Measurements from ENCODE around the gene CUL4B. TPM values are rescaled to one million over a fixed set of nuclear protein-coding genes. Genes with fewer than 3 reads are reported as not detected.

CUL4B gene
- polyA plus RNA-seq (2013, experiment 1 of 2): 23.1 TPM
- polyA plus RNA-seq (2013, experiment 2 of 2): 22.8 TPM

GRCh38 chrX:120560842-120561633 is at the start of gene CUL4B:
Gene CUL4B (minus strand): TSS chrX:120560962. CDS start chrX:120560638, 324 bp downstream.
- WGBS (ENCODE audit: extremely low coverage, insufficient coverage, low lambda C conversion rate): no CpG with 5 or more reads among the region's 54 CpGs
- peak within 1 kb of the TSS; percentile 52 for H3K4me2 ChIP-seq (ENCODE audit: low read length)
- H3K27me3 ChIP-seq (ENCODE audit: insufficient read depth, low read length, poor library complexity): no peaks in the 10 kb centered on the region
- H4K5ac ChIP-seq (ENCODE audit: low read length): no peak within 1 kb of the TSS
- H4K8ac ChIP-seq (ENCODE audit: low read depth, low read length): peak within 1 kb of the TSS; percentile 89
- peak; percentile 98 for DNase-seq
- no peak within 1 kb of the TSS for H2BK5ac ChIP-seq (ENCODE audit: low read length)
- peak within 1 kb of the TSS; percentile 87 for H3K4ac ChIP-seq (ENCODE audit: low read depth, low read length)
- peak within 1 kb of the TSS; percentile 82 for H3K9ac ChIP-seq (ENCODE audit: low read length)
- H2BK120ac ChIP-seq (ENCODE audit: low read depth, low read length): peak within 1 kb of the TSS; percentile 61
- H3K79me2 ChIP-seq (ENCODE audit: control insufficient read depth, insufficient read depth, low read length): peaks cover 2% of the 10 kb centered on the region
- peak within 1 kb of the TSS; percentile 54 for H3K4me3 ChIP-seq (ENCODE audit: low read length)
- no peaks in the 10 kb centered on the region for H3K4me1 ChIP-seq (ENCODE audit: control insufficient read depth, low read depth, low read length)
- H3K23ac ChIP-seq (ENCODE audit: low read length): no peak within 1 kb of the TSS
- no peak within 1 kb of the TSS for H2BK15ac ChIP-seq (replicated peaks; ENCODE audit: low read depth)
- H2AK5ac ChIP-seq (ENCODE audit: low read length): no peak within 1 kb of the TSS
- H3K27ac ChIP-seq (ENCODE audit: low read depth, low read length): peak within 1 kb of the TSS; percentile 97
- H3K36me3 ChIP-seq (ENCODE audit: control insufficient read depth, insufficient read depth, low read length): no peaks in the 10 kb centered on the region
- H3K18ac ChIP-seq (ENCODE audit: low read length): peak within 1 kb of the TSS; percentile 98
- peak within 1 kb of the TSS; percentile 91 for H3K56ac ChIP-seq (ENCODE audit: low read length)
- H3K79me1 ChIP-seq (ENCODE audit: low read length): no peaks in the 10 kb centered on the region

DNA sequence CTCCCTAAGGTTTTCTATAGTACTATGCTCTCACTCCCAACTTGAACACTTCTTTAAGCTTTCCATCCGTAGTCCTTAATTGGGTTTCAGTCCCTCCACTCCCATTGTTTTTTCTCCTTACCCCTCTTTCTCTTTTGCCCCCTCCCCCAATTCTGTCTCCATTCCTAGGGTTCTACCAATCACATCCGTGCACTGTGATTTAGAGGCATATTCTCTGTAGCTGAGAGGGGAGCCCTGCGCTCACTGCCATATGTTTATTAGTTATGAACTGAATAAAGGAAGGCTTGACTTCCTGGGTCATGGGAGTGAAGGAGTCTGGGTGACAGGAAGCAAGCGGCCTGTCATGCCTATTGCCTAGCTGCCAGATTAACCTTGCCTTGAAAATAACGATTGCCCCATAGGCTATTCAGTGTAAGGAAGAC is 43.6 kb upstream of the CUL4B start:
- DNase-seq: peak; percentile 4
- H3K4me3 ChIP-seq (ENCODE audit: low read length): peak overlapping the region; percentile 77

DNA sequence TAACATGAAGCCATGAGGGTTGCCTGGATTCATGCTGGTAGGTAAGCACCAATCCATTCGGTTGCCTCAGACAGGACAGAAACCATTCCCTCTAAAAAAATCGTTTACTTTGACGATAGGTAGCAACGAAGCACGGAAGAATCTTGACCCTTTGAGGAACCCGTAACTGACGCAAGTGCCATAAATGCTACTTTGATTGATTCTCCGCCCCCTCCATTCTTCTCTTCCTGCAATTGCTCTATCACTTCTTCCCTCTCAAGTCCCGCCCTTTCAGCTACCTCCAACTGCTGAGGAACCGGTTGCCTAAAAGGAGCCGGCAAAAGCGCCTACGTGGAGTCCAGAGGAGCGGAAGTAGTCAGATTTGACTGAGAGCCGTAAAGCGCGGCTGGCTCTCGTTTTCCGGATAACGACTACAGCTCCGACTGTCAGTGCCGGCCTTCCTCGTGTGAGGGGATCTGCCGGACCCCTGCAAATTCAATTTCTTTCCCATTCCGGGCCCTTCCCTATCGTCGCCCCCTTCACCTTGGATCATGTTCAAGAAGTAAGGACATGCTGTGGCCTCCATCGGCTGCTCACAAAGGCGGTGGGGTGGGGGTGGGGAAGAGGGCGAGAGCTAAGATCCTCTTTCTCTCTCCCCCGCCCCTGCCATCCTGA is 43.1 kb upstream of the CUL4B start, which contains the start of gene MCTS1:
MCTS1 (plus strand) TSS at position 395 of the 654 bp plus-strand sequence; CDS start at position 531, 136 bp downstream.
- no peaks in the 10 kb centered on the region for H3K36me3 ChIP-seq (ENCODE audit: control insufficient read depth, insufficient read depth, low read length)
- no peak within 1 kb of the TSS for H4K5ac ChIP-seq (ENCODE audit: low read length)
- no peak within 1 kb of the TSS for H3K4ac ChIP-seq (ENCODE audit: low read depth, low read length)
- peak within 1 kb of the TSS; percentile 84 for H3K27ac ChIP-seq (ENCODE audit: low read depth, low read length)
- H4K8ac ChIP-seq (ENCODE audit: low read depth, low read length): peak within 1 kb of the TSS; percentile 98
- H2AK5ac ChIP-seq (ENCODE audit: low read length): no peak within 1 kb of the TSS
- H2BK120ac ChIP-seq (ENCODE audit: low read depth, low read length): no peak within 1 kb of the TSS
- no CpG with 5 or more reads among the region's 31 CpGs for WGBS (ENCODE audit: extremely low coverage, insufficient coverage, low lambda C conversion rate)
- H3K79me1 ChIP-seq (ENCODE audit: low read length): no peaks in the 10 kb centered on the region
- H2BK15ac ChIP-seq (replicated peaks; ENCODE audit: low read depth): no peak within 1 kb of the TSS
- H3K56ac ChIP-seq (ENCODE audit: low read length): peak within 1 kb of the TSS; percentile 82
- H3K4me2 ChIP-seq (ENCODE audit: low read length): peak within 1 kb of the TSS; percentile 66
- H3K4me3 ChIP-seq (ENCODE audit: low read length): peak within 1 kb of the TSS; percentile 77
- H3K18ac ChIP-seq (ENCODE audit: low read length): peak within 1 kb of the TSS; percentile 3
- H2BK5ac ChIP-seq (ENCODE audit: low read length): no peak within 1 kb of the TSS
- no peaks in the 10 kb centered on the region for H3K4me1 ChIP-seq (ENCODE audit: control insufficient read depth, low read depth, low read length)
- H3K79me2 ChIP-seq (ENCODE audit: control insufficient read depth, insufficient read depth, low read length): no peaks in the 10 kb centered on the region
- H3K27me3 ChIP-seq (ENCODE audit: insufficient read depth, low read length, poor library complexity): no peaks in the 10 kb centered on the region
- H3K9ac ChIP-seq (ENCODE audit: low read length): peak within 1 kb of the TSS; percentile 82
- no peak within 1 kb of the TSS for H3K23ac ChIP-seq (ENCODE audit: low read length)
- peak; percentile 98 for DNase-seq

More for the DNA sequence above, 43.6 kb upstream of the CUL4B start:
- no peak overlapping the region for H4K5ac ChIP-seq (ENCODE audit: low read length)
- no CpG with 5 or more reads among the region's 5 CpGs for WGBS (ENCODE audit: extremely low coverage, insufficient coverage, low lambda C conversion rate)
- H2AK5ac ChIP-seq (ENCODE audit: low read length): no peak overlapping the region
- peak overlapping the region; percentile 98 for H4K8ac ChIP-seq (ENCODE audit: low read depth, low read length)
- no peaks in the 10 kb centered on the region for H3K27me3 ChIP-seq (ENCODE audit: insufficient read depth, low read length, poor library complexity)
- H2BK5ac ChIP-seq (ENCODE audit: low read length): no peak overlapping the region
- no peak overlapping the region for H2BK15ac ChIP-seq (replicated peaks; ENCODE audit: low read depth)
- H2BK120ac ChIP-seq (ENCODE audit: low read depth, low read length): no peak overlapping the region
- peak overlapping the region; percentile 66 for H3K4me2 ChIP-seq (ENCODE audit: low read length)
- H3K79me1 ChIP-seq (ENCODE audit: low read length): no peaks in the 10 kb centered on the region
- H3K4me1 ChIP-seq (ENCODE audit: control insufficient read depth, low read depth, low read length): no peaks in the 10 kb centered on the region
- peak overlapping the region; percentile 82 for H3K56ac ChIP-seq (ENCODE audit: low read length)
- H3K4ac ChIP-seq (ENCODE audit: low read depth, low read length): no peak overlapping the region
- H3K27ac ChIP-seq (ENCODE audit: low read depth, low read length): peak overlapping the region; percentile 84
- H3K36me3 ChIP-seq (ENCODE audit: control insufficient read depth, insufficient read depth, low read length): no peaks in the 10 kb centered on the region
- H3K9ac ChIP-seq (ENCODE audit: low read length): peak overlapping the region; percentile 82
- H3K79me2 ChIP-seq (ENCODE audit: control insufficient read depth, insufficient read depth, low read length): no peaks in the 10 kb centered on the region
- no peak overlapping the region for H3K23ac ChIP-seq (ENCODE audit: low read length)
- H3K18ac ChIP-seq (ENCODE audit: low read length): peak overlapping the region; percentile 3

DNA sequence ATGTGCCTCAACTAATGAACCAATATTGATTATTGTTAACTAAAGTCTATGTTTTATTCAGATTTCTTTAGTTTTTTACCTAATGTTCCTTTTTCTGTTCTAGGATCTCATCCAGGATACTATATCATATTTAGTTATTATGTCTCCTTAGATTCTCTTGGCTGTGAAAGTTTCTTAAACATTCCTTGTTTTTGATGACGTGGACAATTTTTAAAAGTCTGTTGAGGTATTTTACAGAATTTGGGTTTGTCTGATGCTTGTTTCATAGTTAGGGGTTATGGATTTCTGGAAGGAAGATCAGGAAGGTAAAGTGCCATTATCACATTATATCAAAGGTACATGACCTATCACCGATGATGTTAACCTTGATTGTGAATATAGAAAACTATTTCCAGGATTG is 24.9 kb upstream of the CUL4B start:
- Histone ChIP-seq H3K36me3 (ENCODE audit: control insufficient read depth, insufficient read depth, low read length) (no peaks in the 10 kb centered on the region), H3K4me1 (ENCODE audit: control insufficient read depth, low read depth, low read length) (no peaks in the 10 kb centered on the region), H3K79me1 (ENCODE audit: low read length) (no peaks in the 10 kb centered on the region), H3K27me3 (ENCODE audit: insufficient read depth, low read length, poor library complexity) (no peaks in the 10 kb centered on the region), H2AK5ac (ENCODE audit: low read length) (no peak overlapping the region), H3K4me2 (ENCODE audit: low read length) (no peak overlapping the region), H3K4me3 (ENCODE audit: low read length) (no peak overlapping the region), H4K8ac (ENCODE audit: low read depth, low read length) (no peak overlapping the region), H2BK120ac (ENCODE audit: low read depth, low read length) (no peak overlapping the region), H3K27ac (ENCODE audit: low read depth, low read length) (no peak overlapping the region), H2BK15ac (replicated peaks; ENCODE audit: low read depth) (no peak overlapping the region), H3K18ac (ENCODE audit: low read length) (no peak overlapping the region), H3K9ac (ENCODE audit: low read length) (no peak overlapping the region), H3K4ac (ENCODE audit: low read depth, low read length) (no peak overlapping the region), H4K5ac (ENCODE audit: low read length) (no peak overlapping the region), H3K23ac (ENCODE audit: low read length) (no peak overlapping the region), H2BK5ac (ENCODE audit: low read length) (no peak overlapping the region), H3K79me2 (ENCODE audit: control insufficient read depth, insufficient read depth, low read length) (no peaks in the 10 kb centered on the region), H3K56ac (ENCODE audit: low read length) (no peak overlapping the region)
- WGBS (ENCODE audit: extremely low coverage, insufficient coverage, low lambda C conversion rate): no CpG with 5 or more reads among the region's 2 CpGs
- no peak for DNase-seq

DNA sequence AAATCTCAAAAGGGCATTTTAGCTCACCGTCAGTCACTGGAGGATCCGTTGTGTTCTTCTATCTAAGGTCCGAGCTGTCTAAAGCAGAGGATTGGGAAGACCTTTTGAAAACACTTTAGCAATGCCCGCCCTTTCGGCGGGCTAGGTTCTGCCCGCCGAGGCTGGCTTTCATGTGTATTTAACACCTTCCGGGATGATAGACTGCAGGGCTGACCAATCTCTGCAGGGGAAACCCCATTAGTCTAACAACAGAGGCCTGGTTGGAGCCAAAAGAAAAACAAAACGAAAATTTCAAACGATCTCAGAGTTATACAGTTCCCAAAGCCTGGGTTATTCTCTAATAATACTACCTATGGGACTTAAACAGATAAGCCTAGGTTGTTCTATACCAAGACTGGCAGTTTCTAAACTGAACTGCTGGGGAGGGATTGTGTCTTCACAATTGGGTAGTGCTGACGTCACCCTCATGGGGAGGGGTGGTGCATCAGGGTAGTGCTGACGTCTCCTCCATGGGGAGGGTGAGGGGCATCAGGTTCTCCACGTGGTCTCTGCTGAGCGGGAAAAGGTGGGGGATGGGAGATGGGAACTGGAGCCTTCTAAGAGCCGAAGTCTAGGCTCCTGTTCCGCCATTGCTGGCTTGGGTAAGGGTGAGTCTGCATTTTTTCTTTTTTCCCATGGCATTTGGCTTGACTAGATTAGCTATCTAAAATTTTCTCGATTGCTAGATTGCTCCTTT is 14.8 kb upstream of the CUL4B start:
- H2BK5ac ChIP-seq (ENCODE audit: low read length): no peak overlapping the region
- no peaks in the 10 kb centered on the region for H3K27me3 ChIP-seq (ENCODE audit: insufficient read depth, low read length, poor library complexity)
- H4K5ac ChIP-seq (ENCODE audit: low read length): no peak overlapping the region
- H2BK120ac ChIP-seq (ENCODE audit: low read depth, low read length): no peak overlapping the region
- H3K18ac ChIP-seq (ENCODE audit: low read length): no peak overlapping the region
- no peaks in the 10 kb centered on the region for H3K79me2 ChIP-seq (ENCODE audit: control insufficient read depth, insufficient read depth, low read length)
- no peak overlapping the region for H3K56ac ChIP-seq (ENCODE audit: low read length)
- no peak overlapping the region for H3K27ac ChIP-seq (ENCODE audit: low read depth, low read length)
- H3K4me3 ChIP-seq (ENCODE audit: low read length): no peak overlapping the region
- no peaks in the 10 kb centered on the region for H3K36me3 ChIP-seq (ENCODE audit: control insufficient read depth, insufficient read depth, low read length)
- H3K79me1 ChIP-seq (ENCODE audit: low read length): no peaks in the 10 kb centered on the region
- no peak overlapping the region for H2AK5ac ChIP-seq (ENCODE audit: low read length)
- no peak overlapping the region for H3K4me2 ChIP-seq (ENCODE audit: low read length)
- no CpG with 5 or more reads among the region's 18 CpGs for WGBS (ENCODE audit: extremely low coverage, insufficient coverage, low lambda C conversion rate)
- no peak overlapping the region for H3K4ac ChIP-seq (ENCODE audit: low read depth, low read length)
- no peak overlapping the region for H3K23ac ChIP-seq (ENCODE audit: low read length)
- no peak overlapping the region for H2BK15ac ChIP-seq (replicated peaks; ENCODE audit: low read depth)
- H3K9ac ChIP-seq (ENCODE audit: low read length): no peak overlapping the region
- H3K4me1 ChIP-seq (ENCODE audit: control insufficient read depth, low read depth, low read length): no peaks in the 10 kb centered on the region
- peak; percentile 34 for DNase-seq
- no peak overlapping the region for H4K8ac ChIP-seq (ENCODE audit: low read depth, low read length)

Measured in mesendoderm (in vitro differentiated cells).